HG03442 (cell line): ENCODE results near the gene PPOX.

Source experiments
- ATAC-seq: cut with Tn5 transposase; IDR thresholded peaks from one replicate; pipeline ENCODE4 v1.9.1; 2021; ENCODE audit warnings: mild to moderate bottlenecking, moderate library complexity; ENCODE audit not compliant: unreplicated experiment

PPOX gene

DNA sequence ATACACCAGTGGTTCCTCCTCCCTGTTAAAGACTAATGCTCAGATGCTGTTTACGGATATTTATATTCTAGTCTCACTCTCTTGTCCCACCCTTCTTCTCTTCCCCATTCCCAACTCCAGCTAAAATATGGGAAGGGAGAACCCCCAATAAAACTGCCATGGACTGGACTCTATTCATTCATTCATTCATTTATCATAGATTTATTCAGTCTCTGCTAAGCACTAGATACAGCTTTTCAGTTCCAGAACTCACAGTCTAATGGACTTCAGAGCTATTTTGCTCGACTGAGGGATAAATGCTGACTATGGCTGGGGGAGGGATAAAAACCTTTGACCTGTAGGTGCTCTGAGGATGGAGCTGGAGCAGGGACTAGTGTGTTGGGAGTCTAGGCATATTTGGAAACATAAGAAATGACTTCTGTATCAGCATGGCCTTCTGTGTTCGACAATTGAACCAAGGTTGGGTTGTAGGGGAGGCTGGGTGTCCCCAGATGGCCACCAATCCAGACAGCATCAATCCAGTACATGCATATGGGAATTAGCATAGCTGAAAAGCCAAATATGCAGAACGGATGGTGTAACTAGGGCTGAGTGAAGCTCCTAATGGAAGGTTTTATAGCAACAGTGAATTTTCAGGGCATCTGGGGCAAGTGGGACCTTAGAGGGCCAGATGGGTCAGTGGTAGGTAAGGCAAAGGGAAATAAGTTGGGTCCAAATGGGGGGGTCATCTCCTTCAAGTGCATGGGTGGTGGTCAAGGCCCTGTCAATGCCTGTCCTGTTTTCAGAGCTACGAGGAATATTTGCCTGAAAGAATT is 53.1 kb downstream of the PPOX start:
- ATAC-seq: no peak

GRCh38 chr1:161220002-161220401 is 53.8 kb downstream of the PPOX start:
- ATAC-seq: no peak
